ENCODE results near the gene OXT.

DNA sequence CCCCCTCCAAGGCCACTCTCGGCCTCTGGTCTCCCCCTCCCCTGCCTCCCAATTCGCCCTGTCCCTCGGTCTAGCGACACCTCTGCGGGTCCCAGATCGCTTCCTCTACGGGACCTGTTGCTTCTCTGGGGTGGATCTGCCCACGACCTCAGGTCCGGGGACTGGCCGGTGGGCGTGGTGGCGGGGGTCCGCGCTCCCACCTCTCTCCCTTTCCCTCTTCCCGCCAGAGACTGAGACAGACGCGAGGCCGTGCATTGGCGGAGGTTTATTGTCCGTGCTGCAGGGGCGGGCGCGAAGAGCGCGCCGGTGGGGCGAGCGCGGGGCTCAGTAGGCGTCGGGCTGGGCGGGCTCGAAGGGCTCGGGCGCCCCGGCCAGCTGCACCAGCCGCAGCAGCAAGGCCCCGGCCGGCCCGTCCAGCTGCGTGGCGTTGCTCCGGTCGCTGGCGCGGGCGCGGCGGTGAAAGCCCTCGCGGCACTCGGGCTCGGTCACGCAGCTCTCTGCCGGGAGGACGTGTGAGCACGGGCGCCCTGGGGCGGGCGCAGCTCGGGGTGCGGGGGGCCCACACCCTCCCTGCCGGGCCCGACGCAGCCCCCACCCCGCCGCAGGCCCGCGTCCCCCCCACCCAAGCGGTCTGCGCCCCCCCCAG lies 11.0 kb downstream of the OXT start:
- TF ChIP-seq, protein P1, sequence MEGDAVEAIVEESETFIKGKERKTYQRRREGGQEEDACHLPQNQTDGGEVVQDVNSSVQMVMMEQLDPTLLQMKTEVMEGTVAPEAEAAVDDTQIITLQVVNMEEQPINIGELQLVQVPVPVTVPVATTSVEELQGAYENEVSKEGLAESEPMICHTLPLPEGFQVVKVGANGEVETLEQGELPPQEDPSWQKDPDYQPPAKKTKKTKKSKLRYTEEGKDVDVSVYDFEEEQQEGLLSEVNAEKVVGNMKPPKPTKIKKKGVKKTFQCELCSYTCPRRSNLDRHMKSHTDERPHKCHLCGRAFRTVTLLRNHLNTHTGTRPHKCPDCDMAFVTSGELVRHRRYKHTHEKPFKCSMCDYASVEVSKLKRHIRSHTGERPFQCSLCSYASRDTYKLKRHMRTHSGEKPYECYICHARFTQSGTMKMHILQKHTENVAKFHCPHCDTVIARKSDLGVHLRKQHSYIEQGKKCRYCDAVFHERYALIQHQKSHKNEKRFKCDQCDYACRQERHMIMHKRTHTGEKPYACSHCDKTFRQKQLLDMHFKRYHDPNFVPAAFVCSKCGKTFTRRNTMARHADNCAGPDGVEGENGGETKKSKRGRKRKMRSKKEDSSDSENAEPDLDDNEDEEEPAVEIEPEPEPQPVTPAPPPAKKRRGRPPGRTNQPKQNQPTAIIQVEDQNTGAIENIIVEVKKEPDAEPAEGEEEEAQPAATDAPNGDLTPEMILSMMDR (conservative IDR thresholded peaks at IDR 0.05; ENCODE audit: low read length): no peak
- TF ChIP-seq EZH2phosphoT487 (IDR thresholded peaks at IDR 0.05; ENCODE audit: borderline replicate concordance): no peak

Measured in Loucy (cell line).